HG03060 (cell line): ENCODE measurements around the gene OSGIN1.

Experiments used
- ATAC-seq: cut with Tn5 transposase; IDR thresholded peaks from one replicate; pipeline ENCODE4 v1.9.1; 2021; ENCODE audit warnings: low read depth, moderate number of reproducible peaks; ENCODE audit not compliant: unreplicated experiment

OSGIN1 gene

GRCh38 chr16:83995754-83996153 lies 42.7 kb downstream of the OSGIN1 start:
- ATAC-seq = no peak

- no peak for ATAC-seq
These were observed 43.6 kb downstream of the OSGIN1 start for GRCh38 chr16:83996481-83997252.

- no peak for ATAC-seq
These were observed 45.1 kb downstream of the OSGIN1 start for GRCh38 chr16:83998091-83998490.

- no peak for ATAC-seq
These were observed 48.1 kb downstream of the OSGIN1 start for GRCh38 chr16:84000989-84001642.

- ATAC-seq = no peak
These were observed 48.7 kb downstream of the OSGIN1 start for GRCh38 chr16:84001726-84002125.

- no peak for ATAC-seq
These were observed 50.0 kb downstream of the OSGIN1 start for GRCh38 chr16:84003038-84003437.

GRCh38 chr16:84004442-84004841 lies 51.4 kb downstream of the OSGIN1 start:
- ATAC-seq = no peak

GRCh38 chr16:84005391-84005790 lies 52.4 kb downstream of the OSGIN1 start:
- no peak for ATAC-seq

GRCh38 chr16:84007520-84007919 lies 54.5 kb downstream of the OSGIN1 start:
- no peak for ATAC-seq

GRCh38 chr16:84007965-84008364 lies 54.9 kb downstream of the OSGIN1 start:
- no peak for ATAC-seq

- no peak for ATAC-seq
These were observed 56.2 kb downstream of the OSGIN1 start for GRCh38 chr16:84009282-84009681.

GRCh38 chr16:84013787-84014569 lies 60.9 kb downstream of the OSGIN1 start:
- peak; percentile 82 for ATAC-seq

GRCh38 chr16:84014570-84015327 lies 61.7 kb downstream of the OSGIN1 start:
- no peak for ATAC-seq

- no peak for ATAC-seq
These were observed 62.4 kb downstream of the OSGIN1 start for GRCh38 chr16:84015399-84015798.
